HTERT RPE-1 (cell line): ENCODE measurements around the gene PKP3.
"Not testable (repeated sequence)": the region's sequence is repeated elsewhere in the genome, so short reads cannot be mapped to it uniquely, and the experiment has no call there.

Experiments
- in situ Hi-C: fragments of 300-500 bp; cut with MboI; formaldehyde crosslinking; loops from 4 replicates; pipeline ENCODE4 v1.14.3; 2020; ENCODE audit warnings: low sequenced_read_pairs

The PKP3 gene

GRCh38 chr11:363443-363805 lies 30.6 kb upstream of the PKP3 start:
- in situ Hi-C loops: not testable (repeated sequence)

- in situ Hi-C loops: no loop called here
Measured at GRCh38 chr11:363948-364761, 29.9 kb upstream of the PKP3 start.

- in situ Hi-C loops: no loop called here
Measured at GRCh38 chr11:364991-365725, 28.9 kb upstream of the PKP3 start.

DNA sequence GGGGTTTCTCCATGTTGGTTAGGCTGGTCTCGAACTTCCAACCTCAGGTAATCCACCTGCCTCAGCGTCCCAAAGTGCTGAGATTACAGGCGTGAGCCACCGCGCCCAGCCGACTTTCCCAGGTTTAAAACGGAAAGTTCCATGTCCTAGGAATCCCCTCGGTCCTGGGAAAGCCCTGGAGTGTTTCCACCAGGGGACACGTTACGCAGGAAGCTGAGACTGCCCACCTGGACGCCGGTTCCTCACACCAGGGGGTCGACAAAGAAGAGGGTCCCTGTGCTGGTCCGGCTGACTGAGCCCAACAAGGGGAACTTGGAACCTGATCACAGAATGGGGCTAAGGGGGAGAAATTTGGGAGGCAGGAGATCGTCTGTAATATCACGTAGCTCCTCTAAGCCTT lies 28.2 kb upstream of the PKP3 start:
- in situ Hi-C loops: no loop called here

DNA sequence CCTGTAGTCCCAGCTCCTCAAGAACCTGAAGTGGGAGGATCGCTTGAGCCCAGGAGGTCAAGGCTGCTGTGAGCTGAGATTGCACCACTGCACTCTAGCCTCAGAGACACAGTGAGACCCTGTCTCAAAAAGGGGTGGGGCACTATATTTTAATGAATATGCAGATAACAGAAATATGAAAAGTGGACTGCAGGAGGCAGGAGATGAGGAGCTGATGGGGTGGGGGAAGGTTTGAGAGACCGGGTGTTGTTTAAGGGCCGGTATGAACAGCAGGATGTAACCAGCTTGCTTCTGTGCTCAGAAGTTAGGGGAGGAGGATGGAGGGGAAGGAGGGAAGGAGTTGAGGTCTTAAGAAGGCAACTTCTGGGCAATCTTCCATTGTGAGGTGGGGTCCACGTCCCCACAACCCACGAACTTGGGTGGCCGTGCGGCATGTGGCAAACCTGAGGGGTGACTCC lies 26.0 kb upstream of the PKP3 start:
- in situ Hi-C loops: no loop called here

GRCh38 chr11:368414-369335 lies 25.3 kb upstream of the PKP3 start:
- in situ Hi-C loops: no loop called here

DNA sequence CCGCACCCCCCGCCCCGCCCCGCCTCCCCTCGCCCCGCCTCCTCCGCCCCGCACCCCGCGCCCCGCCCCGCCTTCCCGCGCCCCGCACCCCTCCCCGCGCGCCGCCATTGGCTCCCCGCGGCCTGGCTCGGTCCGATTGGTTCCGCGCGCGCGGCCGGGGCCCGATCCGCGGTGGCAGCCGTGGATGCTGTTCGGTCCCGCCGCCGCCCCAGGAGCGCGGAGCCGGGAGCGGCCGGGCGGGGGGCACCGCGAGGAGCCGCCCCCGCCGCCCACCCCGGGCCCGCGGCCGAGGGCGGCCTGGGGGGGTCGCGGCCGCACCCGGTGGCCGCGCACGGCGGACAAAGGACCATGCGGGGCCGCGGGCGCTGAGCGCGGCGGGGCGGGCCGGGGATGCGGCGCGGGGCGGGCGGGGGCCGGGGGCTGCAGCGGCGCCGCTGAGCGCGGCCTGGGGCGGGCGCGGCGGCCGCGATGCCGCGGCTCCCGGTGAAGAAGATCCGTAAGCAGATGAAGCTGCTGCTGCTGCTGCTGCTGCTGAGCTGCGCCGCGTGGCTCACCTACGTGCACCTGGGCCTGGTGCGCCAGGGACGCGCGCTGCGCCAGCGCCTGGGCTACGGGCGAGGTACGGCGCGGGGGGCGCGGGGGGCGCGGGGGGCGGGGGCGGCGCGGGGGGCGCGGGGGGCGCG lies 24.5 kb upstream of the PKP3 start, which contains the start of gene B4GALNT4:
Gene B4GALNT4, plus strand, starts transcription at position 164 of the 683 bp plus-strand sequence. Its CDS starts 305 bp downstream, at position 469.
- in situ Hi-C loops: no loop called here

DNA sequence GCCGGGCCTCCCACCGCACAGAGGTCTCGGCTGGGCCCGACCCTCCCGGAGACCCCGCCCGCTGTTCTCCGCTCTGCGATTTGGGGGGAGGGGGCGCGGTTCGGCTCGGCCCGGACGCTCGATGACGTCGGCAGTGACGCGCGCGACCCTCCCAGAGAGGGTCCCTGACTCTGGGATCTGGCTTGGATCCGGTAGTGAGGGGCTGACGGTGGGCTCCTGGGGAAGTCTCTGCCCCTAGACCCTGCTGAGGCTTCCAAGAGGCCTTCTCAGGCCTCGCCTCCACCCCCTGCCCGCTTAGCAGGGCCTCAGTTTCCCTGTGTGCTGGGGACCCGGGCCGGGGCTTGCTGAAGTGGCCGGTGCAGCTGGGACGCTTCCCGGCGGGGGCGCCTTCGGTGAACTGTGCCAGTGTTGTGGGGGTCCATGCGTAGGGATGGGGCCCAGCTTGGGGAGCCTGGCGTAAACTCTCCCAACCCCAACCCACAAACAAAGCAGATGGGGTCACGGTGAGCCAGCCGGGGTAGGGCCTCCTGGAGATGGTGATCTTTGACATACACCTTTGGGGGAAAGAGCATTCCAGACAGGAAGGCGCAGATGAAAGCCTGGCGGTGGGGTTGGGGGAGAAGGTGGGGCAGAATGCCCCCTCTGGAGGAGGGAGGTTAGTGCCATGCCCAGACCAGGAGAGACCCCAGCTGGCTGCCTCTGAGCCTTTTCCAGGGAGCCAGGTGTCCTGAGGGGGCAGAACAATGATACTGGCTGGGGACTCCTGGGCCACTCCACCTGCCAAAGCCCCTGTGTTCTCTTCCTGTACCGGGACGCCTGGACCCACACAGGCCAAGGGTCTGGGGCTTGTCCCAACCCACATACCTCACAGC lies 23.7 kb upstream of the PKP3 start:
- in situ Hi-C loops: no loop called here

DNA sequence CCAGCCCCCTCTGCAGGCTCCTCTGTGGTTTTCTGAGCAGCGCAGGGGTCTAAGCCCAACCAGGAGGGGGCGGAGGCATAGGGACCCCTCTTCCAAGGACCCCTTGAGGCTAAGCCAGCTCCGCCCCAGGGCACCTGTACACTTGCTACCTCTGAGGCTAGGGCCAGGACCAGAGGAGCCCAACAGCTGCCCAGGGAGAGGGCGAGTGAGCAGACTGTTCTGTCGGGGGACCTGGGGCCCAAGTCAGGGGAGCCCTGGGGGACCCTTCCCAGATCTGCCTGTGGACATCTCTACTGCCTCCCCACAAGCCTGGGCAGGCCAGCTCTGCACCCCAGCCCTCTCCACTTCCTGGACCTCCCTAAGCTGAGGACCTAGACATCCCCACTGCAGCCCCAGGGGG lies 23.0 kb upstream of the PKP3 start:
- in situ Hi-C loops: no loop called here

- in situ Hi-C loops: no loop called here
Measured at GRCh38 chr11:371716-372590, 22.1 kb upstream of the PKP3 start.

- in situ Hi-C loops: no loop called here
Measured at GRCh38 chr11:372809-373715, 20.9 kb upstream of the PKP3 start.

DNA sequence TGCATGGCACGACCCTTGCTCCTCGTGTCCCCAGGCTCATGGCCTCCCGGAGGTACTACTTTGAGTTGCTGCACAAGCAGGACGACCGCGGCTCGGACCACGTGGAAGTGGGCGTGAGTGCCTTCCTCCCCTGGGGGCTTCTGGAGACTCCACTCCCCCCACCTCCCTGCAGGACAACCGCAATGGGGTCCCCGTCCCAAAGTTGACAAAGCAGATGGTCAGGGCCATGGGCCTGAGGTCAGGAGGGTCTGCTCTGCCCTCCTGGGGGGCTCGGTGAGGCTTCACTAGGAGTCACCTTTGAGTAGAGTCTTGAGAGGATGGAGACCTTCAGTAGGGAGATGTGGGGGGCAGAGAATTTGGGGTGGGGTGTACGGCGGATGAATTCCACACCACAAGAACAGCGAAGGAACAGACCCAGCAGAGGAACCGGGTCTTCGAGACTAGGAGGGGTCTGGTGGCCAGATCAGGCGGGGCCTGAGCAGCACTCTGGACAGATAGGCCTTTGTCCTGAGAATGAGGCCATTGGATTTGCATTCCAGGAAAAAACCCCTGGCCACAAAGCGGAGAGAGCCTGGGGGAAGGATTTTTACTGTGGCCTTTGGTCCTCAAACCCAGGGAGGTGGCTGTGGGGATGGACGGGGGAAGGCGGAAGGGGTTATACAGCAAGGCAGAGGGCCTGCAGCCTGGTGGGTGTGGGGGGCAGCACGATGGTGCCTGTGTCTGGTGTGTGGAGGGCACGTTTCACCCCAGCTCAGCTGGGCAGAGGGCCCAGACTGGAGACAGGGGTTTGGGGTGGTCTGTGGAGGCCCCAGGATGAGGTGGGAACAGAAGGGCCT lies 20.1 kb upstream of the PKP3 start:
- in situ Hi-C loops: no loop called here

GRCh38 chr11:375065-376025 lies 18.7 kb upstream of the PKP3 start:
- in situ Hi-C loops: no loop called here

GRCh38 chr11:376531-377173 lies 17.4 kb upstream of the PKP3 start:
- in situ Hi-C loops: no loop called here
